HAP-1 (cell line): ENCODE measurements around the gene DGKI.

ENCODE experiments used
- DNase-seq, 2 experiments: peaks; one replicate each; pipeline ENCODE4 v3.0.0-alpha.2; 2016 to 2020; ENCODE audit warnings: low spot score in 2 of 2
- H3K27me3 ChIP-seq: fragments of 250-450 bp; sonication (Bioruptor Pico); 2 replicates; pipeline ENCODE4 v1.5.1; 2020; ENCODE audit warnings: low read depth, mild to moderate bottlenecking, moderate library complexity
- H3K36me3 ChIP-seq: fragments of 250-450 bp; sonication (Bioruptor Pico); replicated peaks from 2 replicates; pipeline ENCODE4 v1.5.1; 2020; ENCODE audit warnings: mild to moderate bottlenecking
- H3K4me1 ChIP-seq: fragments of 250-450 bp; sonication (Bioruptor Pico); 2 replicates; pipeline ENCODE4 v1.5.1; 2020; ENCODE audit warnings: mild to moderate bottlenecking
- H3K4me3 ChIP-seq: fragments of 250-450 bp; sonication (Bioruptor Pico); 2 replicates; pipeline ENCODE4 v1.5.1; 2020; ENCODE audit warnings: mild to moderate bottlenecking, moderate library complexity
- H3K9me3 ChIP-seq: fragments of 250-450 bp; sonication (Bioruptor Pico); 2 replicates; pipeline ENCODE4 v1.5.1; 2020; ENCODE audit warnings: mild to moderate bottlenecking, moderate library complexity
- in situ Hi-C: fragments of 300-500 bp; cut with MboI; formaldehyde crosslinking; loops from 3 replicates; pipeline ENCODE4 v1.14.3; 2020; ENCODE audit warnings: low sequenced_read_pairs, inconsistent platforms, mixed read lengths

The DGKI gene

GRCh38 chr7:137879357-137880158 is 32.8 kb upstream of the DGKI start:
- DNase-seq, result peak; percentile 29 to 49
- in situ Hi-C loops, result no loop called here
- Histone ChIP-seq H3K27me3 (no peaks in the 10 kb centered on the region), H3K9me3 (no peaks in the 10 kb centered on the region), H3K4me3 (no peak overlapping the region), H3K36me3 (peaks cover 37% of the 10 kb centered on the region), H3K4me1 (peaks cover 35% of the 10 kb centered on the region)

DNA sequence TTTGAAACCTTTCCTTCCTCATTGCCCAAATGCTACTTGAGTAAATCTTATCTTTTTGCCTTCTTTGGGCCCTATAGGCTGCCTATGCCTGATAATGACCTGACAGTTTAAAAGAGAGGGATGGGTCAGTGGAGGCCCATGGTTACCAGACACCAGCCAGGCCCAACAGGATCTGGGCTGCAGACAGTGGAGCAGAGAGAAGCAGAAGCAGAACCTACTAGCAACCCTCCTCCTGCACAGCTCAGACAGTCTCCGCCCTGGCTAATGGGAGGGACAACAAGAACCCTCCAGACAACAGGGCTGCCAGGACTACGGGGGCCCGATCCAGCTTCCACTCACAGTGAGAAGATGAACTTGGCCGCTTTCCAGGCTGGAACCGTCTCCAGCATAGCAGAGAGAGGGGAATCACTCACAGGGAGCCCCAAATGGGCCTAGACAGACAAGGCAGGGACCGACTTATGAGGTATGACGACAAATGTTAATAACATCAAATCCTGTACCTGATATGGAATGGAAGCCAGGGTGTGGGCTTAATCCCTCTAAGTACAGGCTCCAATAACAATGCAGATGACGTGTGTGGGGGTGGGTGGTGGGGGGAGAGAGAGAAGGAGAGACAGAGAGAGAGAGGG is 31.7 kb upstream of the DGKI start:
- H3K27me3 ChIP-seq, result no peaks in the 10 kb centered on the region
- peaks cover 37% of the 10 kb centered on the region for H3K36me3 ChIP-seq
- no peaks in the 10 kb centered on the region for H3K9me3 ChIP-seq
- in situ Hi-C loops, result no loop called here
- peak; percentile 71 to 77 for DNase-seq
- peaks cover 35% of the 10 kb centered on the region for H3K4me1 ChIP-seq
- no peak overlapping the region for H3K4me3 ChIP-seq

DNA sequence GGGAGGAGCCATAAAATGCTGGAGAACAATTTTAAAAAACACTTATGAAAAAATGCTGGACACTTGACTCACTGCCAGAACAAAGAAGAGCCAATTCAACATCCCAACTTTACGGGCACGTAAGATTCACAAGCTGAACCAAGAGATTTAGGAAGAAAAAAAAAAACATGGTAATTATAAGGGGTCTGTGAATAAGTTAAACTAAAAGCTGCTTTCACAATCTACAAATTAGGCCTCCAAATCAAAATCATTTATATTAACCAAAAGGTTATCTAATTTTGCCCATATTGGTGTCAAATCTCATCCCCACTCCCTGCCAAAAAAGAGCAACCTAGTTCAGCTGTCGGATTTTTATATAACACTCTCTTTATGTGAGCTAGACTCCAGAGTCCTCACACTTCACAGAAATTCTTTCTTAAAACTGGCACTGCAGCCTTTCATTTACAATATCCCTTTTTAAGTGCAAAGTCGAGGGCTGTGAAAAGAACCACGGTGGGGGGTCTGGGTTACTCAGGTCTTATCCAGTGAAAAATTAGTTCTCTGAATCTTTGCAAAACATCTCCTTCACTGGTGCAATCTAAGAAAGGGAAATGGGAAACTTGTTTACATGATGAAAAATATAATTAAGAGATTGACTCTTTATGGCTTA is 30.4 kb upstream of the DGKI start:
- DNase-seq, result peak; percentile 57 to 60
- peaks cover 27% of the 10 kb centered on the region for H3K36me3 ChIP-seq
- no peaks in the 10 kb centered on the region for H3K9me3 ChIP-seq
- in situ Hi-C loops, result no loop called here
- H3K27me3 ChIP-seq, result no peaks in the 10 kb centered on the region
- no peak overlapping the region for H3K4me3 ChIP-seq
- H3K4me1 ChIP-seq, result peaks cover 33% of the 10 kb centered on the region

DNA sequence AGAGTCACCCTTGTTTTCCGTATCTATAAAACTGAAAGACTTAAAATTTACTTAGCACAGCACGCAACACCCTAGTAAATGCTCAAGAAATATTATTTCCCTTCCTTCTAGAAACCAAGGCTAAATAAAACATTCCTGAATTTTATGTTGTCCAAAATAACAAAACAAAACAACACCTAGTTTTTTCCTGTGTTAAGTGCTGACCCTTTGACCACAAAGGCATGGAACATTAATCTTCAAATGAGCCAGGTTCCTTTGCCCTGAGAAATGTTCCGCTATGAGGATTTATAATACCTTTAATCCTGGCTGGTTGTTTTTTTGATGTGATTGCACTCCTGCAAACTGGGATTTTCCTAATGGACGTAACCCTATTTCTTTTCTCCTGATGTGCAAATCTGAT is 29.0 kb upstream of the DGKI start:
- H3K9me3 ChIP-seq, result no peaks in the 10 kb centered on the region
- no peak for DNase-seq
- in situ Hi-C loops, result no loop called here
- H3K27me3 ChIP-seq, result no peaks in the 10 kb centered on the region
- H3K4me3 ChIP-seq, result no peak overlapping the region
- H3K36me3 ChIP-seq, result peaks cover 19% of the 10 kb centered on the region
- peaks cover 33% of the 10 kb centered on the region for H3K4me1 ChIP-seq

GRCh38 chr7:137873979-137874777 is 27.4 kb upstream of the DGKI start:
- Histone ChIP-seq H3K36me3 (peaks cover 9% of the 10 kb centered on the region), H3K27me3 (no peaks in the 10 kb centered on the region), H3K4me3 (no peak overlapping the region), H3K4me1 (peaks cover 25% of the 10 kb centered on the region), H3K9me3 (no peaks in the 10 kb centered on the region)
- in situ Hi-C loops, result no loop called here
- DNase-seq, result no peak

DNA sequence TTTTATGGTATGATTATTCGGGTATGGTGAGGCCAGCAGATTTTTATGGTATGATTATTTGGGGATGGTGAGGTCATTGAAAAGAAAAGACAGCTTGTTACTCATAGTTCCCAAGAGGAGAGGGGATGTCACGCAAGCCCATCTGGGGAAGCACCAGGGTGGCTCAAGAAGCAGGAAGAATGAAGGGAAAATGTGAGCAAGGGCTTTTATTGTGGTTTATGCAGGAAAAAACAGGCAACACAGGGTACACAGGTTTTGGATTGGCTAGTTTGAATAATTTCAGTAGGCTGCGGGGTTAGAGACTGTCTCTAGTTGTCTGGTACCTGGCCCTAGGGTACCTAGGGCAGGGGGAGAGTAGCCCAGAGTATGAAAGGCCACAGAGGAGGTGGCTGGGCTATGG is 26.8 kb upstream of the DGKI start:
- DNase-seq, result no peak
- in situ Hi-C loops, result no loop called here

DNA sequence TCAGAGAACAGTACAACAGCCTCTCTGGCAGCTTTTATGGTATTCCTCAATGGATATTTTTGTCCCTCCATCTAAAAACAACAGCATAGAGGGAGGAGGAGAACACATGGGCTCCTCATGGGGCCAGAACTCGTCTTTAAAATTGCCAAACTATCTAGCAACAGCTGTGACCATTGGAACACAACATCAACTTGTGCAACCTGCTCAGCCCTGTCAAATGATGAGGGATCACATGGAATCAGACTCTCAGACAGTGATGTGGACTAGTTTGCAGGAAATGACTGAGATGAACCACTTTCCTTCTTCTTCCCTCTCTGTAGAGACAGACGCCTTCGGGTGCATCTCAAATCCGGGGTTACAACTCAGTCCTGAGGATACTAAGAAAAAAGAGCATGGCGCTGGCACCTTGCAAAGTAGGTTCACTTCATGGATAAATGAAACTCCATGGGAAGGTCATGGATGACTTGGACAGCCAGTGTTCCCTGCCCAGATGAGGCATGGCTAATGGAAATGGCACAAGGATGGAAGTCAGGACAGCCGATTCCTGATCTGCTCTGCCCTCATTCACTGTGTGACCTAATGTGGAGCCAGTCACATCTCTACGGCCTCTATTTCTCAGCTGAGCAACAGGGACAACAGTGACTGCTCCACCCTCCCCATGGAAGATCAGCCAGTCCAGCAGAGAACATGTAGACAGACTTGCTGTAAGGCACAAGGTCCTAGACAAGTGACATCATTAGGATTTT is 24.6 kb upstream of the DGKI start:
- H3K4me3 ChIP-seq, result no peak overlapping the region
- H3K27me3 ChIP-seq, result no peaks in the 10 kb centered on the region
- no peaks in the 10 kb centered on the region for H3K4me1 ChIP-seq
- in situ Hi-C loops, result no loop called here
- H3K36me3 ChIP-seq, result peaks cover 9% of the 10 kb centered on the region
- DNase-seq, result no peak
- no peaks in the 10 kb centered on the region for H3K9me3 ChIP-seq

More for the DNA sequence above, 26.8 kb upstream of the DGKI start:
- Histone ChIP-seq H3K4me3 (no peak overlapping the region), H3K4me1 (peaks cover 19% of the 10 kb centered on the region), H3K9me3 (no peaks in the 10 kb centered on the region), H3K36me3 (peaks cover 9% of the 10 kb centered on the region), H3K27me3 (no peaks in the 10 kb centered on the region)

DNA sequence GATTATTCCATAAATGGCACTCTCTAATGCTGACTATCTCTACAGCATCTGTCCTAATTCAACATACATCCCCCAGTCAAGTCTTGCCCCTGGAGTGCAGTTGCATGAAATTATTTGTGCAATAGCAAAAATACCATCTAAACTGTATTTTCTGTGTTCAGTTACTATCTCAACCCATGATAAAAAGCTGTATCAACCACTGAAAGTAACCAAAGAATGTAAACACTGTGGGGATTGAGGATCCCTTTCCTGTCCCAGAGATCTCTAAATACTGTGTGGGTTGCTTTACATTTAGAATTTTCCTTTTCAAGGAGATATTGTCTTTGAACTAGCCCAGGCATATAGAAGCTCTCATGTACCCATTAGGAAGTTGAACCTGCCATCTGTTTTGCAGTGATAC is 23.9 kb upstream of the DGKI start:
- H3K4me1 ChIP-seq, result no peaks in the 10 kb centered on the region
- DNase-seq, result no peak
- H3K36me3 ChIP-seq, result peaks cover 4% of the 10 kb centered on the region; the same call in 1 of the 2 replicates
- in situ Hi-C loops, result no loop called here
- H3K27me3 ChIP-seq, result no peaks in the 10 kb centered on the region
- H3K9me3 ChIP-seq, result peaks cover 3% of the 10 kb centered on the region
- no peak overlapping the region for H3K4me3 ChIP-seq

DNA sequence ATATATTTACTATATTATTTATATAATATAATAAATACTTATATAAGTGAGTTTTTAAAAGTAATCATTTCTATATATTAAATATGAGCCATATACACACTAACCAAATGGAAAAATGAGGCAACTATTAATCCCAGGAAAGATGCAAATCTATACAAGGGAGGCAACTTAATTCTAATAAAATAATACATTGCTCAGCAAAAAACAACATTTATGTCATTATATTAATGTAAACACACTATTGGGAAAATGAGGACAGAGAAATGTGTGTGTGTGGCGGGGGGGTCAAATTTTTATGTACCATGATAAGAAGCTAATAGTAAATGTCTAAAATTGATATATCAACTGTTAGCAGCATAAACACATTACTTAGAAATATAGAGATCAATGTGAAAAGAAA is 23.3 kb upstream of the DGKI start:
- H3K27me3 ChIP-seq, result no peaks in the 10 kb centered on the region
- H3K4me1 ChIP-seq, result no peaks in the 10 kb centered on the region
- in situ Hi-C loops, result no loop called here
- H3K9me3 ChIP-seq, result peaks cover 3% of the 10 kb centered on the region
- H3K4me3 ChIP-seq, result no peak overlapping the region
- H3K36me3 ChIP-seq, result peaks cover 4% of the 10 kb centered on the region; the same call in 1 of the 2 replicates
- DNase-seq, result no peak

DNA sequence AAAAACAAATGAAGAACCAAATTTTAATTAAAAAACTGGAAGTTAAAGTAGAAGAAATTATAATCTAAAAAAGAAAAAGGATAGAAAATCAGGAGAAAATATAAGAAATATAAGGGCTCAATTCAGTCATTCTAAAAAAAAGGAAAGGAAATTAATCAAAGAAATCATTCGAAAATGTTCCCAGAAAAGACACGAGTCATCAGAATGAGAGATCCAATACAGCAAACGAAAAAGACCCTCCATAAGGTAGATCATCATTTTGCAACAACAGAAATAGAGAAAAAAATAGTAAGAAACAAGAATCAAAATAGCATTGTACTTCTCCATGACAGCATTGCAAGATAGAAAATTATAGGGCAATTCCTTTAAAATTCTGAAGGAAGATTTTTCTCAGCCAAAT is 22.5 kb upstream of the DGKI start:
- DNase-seq, result no peak
- Histone ChIP-seq H3K36me3 (peaks cover under 1% of the 10 kb centered on the region; the same call in 1 of the 2 replicates), H3K4me1 (no peaks in the 10 kb centered on the region), H3K27me3 (no peaks in the 10 kb centered on the region), H3K4me3 (no peak overlapping the region), H3K9me3 (peaks cover 3% of the 10 kb centered on the region)
- in situ Hi-C loops, result no loop called here

GRCh38 chr7:137867289-137867688 is 20.5 kb upstream of the DGKI start:
- Histone ChIP-seq H3K4me3 (no peak overlapping the region), H3K9me3 (peaks cover 3% of the 10 kb centered on the region), H3K27me3 (no peaks in the 10 kb centered on the region), H3K36me3 (no peaks in the 10 kb centered on the region), H3K4me1 (no peaks in the 10 kb centered on the region)
- in situ Hi-C loops, result no loop called here
- no peak for DNase-seq

DNA sequence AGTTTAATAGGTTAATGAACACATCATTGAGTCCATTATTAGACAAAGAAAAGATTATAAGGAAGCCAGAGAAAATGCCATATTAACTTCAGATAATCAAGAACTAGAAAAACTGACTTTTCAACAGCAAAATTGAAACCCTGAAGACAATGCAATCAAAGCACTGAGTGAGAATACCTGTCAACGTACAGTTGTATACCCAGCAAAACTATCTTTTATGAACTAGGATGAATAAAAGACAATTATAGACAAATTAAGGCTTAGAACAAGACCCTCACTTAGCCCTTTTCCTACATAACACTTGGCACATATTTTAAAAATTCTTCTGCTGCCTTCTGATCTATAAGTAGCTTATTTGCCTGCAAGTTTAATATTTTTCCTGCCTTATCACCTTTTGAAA is 19.0 kb upstream of the DGKI start:
- H3K4me1 ChIP-seq, result peaks cover 2% of the 10 kb centered on the region
- in situ Hi-C loops, result no loop called here
- no peak for DNase-seq
- H3K27me3 ChIP-seq, result no peaks in the 10 kb centered on the region
- H3K4me3 ChIP-seq, result no peak overlapping the region
- no peaks in the 10 kb centered on the region for H3K36me3 ChIP-seq
- peaks cover 3% of the 10 kb centered on the region for H3K9me3 ChIP-seq

- Histone ChIP-seq H3K4me1 (peaks cover 6% of the 10 kb centered on the region), H3K27me3 (no peaks in the 10 kb centered on the region), H3K4me3 (no peak overlapping the region), H3K36me3 (no peaks in the 10 kb centered on the region), H3K9me3 (peaks cover 3% of the 10 kb centered on the region)
- no peak for DNase-seq
- in situ Hi-C loops, result no loop called here
Observed at GRCh38 chr7:137862964-137863363, 16.2 kb upstream of the DGKI start.
